Vagina (tissue), 2 donors: Measurements from ENCODE around the gene AIG1.

Experiments used
- POLR2A ChIP-seq, 2 donors: fragments of 450-650 bp; IDR thresholded peaks; one replicate each; pipeline ENCODE4 v1.6.1; 2017; ENCODE audit warnings: antibody characterized with exemption in 2 of 2, mild to moderate bottlenecking in 2 of 2, moderate library complexity in 2 of 2
- TF ChIP-seq, protein P1 (sequence below), 3 experiments: fragments of 450-650 bp in 2 of 3; fragments of 200-600 bp in 1 of 3; sonication (generic) in 1 of 3; IDR thresholded peaks; one replicate each; pipeline ENCODE4 v1.5.1; 2017 to 2019; ENCODE audit warnings: antibody characterized with exemption in 3 of 3, mild to moderate bottlenecking in 2 of 3, moderate library complexity in 2 of 3

DNA sequence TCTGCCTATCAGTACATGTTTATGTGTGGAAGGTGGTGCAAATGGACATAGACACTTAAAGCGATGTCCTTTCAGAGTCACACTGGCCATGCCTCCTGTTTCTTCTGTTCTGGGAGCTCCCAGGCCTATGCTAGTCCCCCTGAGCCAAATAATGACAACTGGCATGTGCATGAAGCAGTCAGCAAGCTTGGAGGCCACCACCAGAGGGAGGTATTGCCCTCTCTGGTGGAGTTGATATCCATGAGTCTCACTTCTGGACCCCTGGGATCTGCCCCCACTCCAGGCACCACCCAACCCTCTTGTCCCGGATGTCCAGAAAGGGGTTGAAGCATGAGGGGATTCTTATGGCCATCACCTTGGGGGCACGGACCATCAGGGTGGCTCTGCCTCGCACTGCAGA is 172.2 kb downstream of the AIG1 start:
- TF ChIP-seq, protein P1, sequence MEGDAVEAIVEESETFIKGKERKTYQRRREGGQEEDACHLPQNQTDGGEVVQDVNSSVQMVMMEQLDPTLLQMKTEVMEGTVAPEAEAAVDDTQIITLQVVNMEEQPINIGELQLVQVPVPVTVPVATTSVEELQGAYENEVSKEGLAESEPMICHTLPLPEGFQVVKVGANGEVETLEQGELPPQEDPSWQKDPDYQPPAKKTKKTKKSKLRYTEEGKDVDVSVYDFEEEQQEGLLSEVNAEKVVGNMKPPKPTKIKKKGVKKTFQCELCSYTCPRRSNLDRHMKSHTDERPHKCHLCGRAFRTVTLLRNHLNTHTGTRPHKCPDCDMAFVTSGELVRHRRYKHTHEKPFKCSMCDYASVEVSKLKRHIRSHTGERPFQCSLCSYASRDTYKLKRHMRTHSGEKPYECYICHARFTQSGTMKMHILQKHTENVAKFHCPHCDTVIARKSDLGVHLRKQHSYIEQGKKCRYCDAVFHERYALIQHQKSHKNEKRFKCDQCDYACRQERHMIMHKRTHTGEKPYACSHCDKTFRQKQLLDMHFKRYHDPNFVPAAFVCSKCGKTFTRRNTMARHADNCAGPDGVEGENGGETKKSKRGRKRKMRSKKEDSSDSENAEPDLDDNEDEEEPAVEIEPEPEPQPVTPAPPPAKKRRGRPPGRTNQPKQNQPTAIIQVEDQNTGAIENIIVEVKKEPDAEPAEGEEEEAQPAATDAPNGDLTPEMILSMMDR (IDR thresholded peaks at IDR 0.05): no peak
- no peak for TF ChIP-seq POLR2A (IDR thresholded peaks at IDR 0.05)
